Measurements from ENCODE around the gene BTF3L4.
"Not testable (repeated sequence)": the region's sequence is repeated elsewhere in the genome, so short reads cannot be mapped to it uniquely, and the experiment has no call there.

The BTF3L4 gene

GRCh38 chr1:52056163-52056936 lies at the start of gene BTF3L4:
Gene BTF3L4 (plus strand): TSS chr1:52056295. CDS start chr1:52059848, 3,553 bp downstream.
- peak; percentile 80 for DNase-seq

- no peak for DNase-seq
Observed at GRCh38 chr1:52007215-52008002, 48.7 kb upstream of the BTF3L4 start.

- DNase-seq = no peak
Observed at GRCh38 chr1:52008071-52008809, 47.9 kb upstream of the BTF3L4 start.

- DNase-seq = no peak
Observed at GRCh38 chr1:52022133-52022532, 34.0 kb upstream of the BTF3L4 start.

GRCh38 chr1:52026278-52026677 lies 29.8 kb upstream of the BTF3L4 start:
- no peak for DNase-seq

- DNase-seq = no peak
Observed at GRCh38 chr1:52028328-52028727, 27.8 kb upstream of the BTF3L4 start.

- not testable (repeated sequence) for DNase-seq
Observed at GRCh38 chr1:52028839-52029238, 27.3 kb upstream of the BTF3L4 start.

GRCh38 chr1:52032124-52032784 lies 23.8 kb upstream of the BTF3L4 start:
- DNase-seq = no peak

- no peak for DNase-seq
Observed at GRCh38 chr1:52032785-52033131, 23.3 kb upstream of the BTF3L4 start.

GRCh38 chr1:52033190-52034049 lies 22.7 kb upstream of the BTF3L4 start, which contains the start of gene KTI12:
Gene KTI12 (minus strand): TSS chr1:52033810. CDS start chr1:52033761, 49 bp downstream.
- peak; percentile 49 for DNase-seq

- no peak for DNase-seq
Observed at GRCh38 chr1:52034050-52034384, 22.1 kb upstream of the BTF3L4 start.

- no peak for DNase-seq
Observed at GRCh38 chr1:52037402-52037814, 18.7 kb upstream of the BTF3L4 start.

- DNase-seq = no peak
Observed at GRCh38 chr1:52037909-52038308, 18.2 kb upstream of the BTF3L4 start.

- no peak for DNase-seq
Observed at GRCh38 chr1:52041551-52042185, 14.4 kb upstream of the BTF3L4 start.

- DNase-seq = no peak
Observed at GRCh38 chr1:52045236-52045635, 10.9 kb upstream of the BTF3L4 start.

GRCh38 chr1:52045666-52046195 lies 10.4 kb upstream of the BTF3L4 start:
- DNase-seq = not testable (repeated sequence)

- not testable (repeated sequence) for DNase-seq
Observed at GRCh38 chr1:52049337-52049736, 6.8 kb upstream of the BTF3L4 start.

- DNase-seq = no peak
Observed at GRCh38 chr1:52053862-52054261, 2.2 kb upstream of the BTF3L4 start.

- no peak for DNase-seq
Observed at GRCh38 chr1:52054496-52055065, 1.5 kb upstream of the BTF3L4 start.

- peak; percentile 68 for DNase-seq
Observed at GRCh38 chr1:52055066-52055865, 829 bp upstream of the BTF3L4 start, which contains the start of gene TXNDC12. Gene TXNDC12 (minus strand): TSS chr1:52055191. CDS start chr1:52055096, 95 bp downstream.

Measured in NCI-H1417 treated with DMSO at 0.1 percent for 48 hours (cell line).